H1 (cell line): ENCODE data around the gene MEN1. TPM values are rescaled to one million over a fixed set of nuclear protein-coding genes. Genes with fewer than 3 reads are reported as not detected.

Experiments
- CTCF ChIA-PET: fragments of 300-600 bp; sonication (Branson Sonifier 250); formaldehyde crosslinking; loops from one replicate; lab custom pipeline; 2021; ENCODE audit not compliant: partially characterized antibody; lab: Charles Lee
- POLR2A ChIA-PET: fragments of 300-600 bp; sonication (Branson Sonifier 250); formaldehyde crosslinking; loops from one replicate; lab custom pipeline; 2021; ENCODE audit warnings: inconsistent platforms; ENCODE audit not compliant: partially characterized antibody; lab: Charles Lee
- DNase-seq, 2 experiments: peaks; one replicate each; pipeline versions ENCODE4 v3.0.0 to v3.0.0-alpha.2; 2010 to 2022; ENCODE audit warnings: low spot score in 2 of 2, low read depth in 1 of 2, mixed read lengths in 1 of 2
- FAIRE-seq: peaks from 2 replicates; lab custom pipeline; 2011; peaks lifted over from hg19 to GRCh38; lab: Jason Lieb, UNC
- H2AFZ ChIP-seq: 2 replicates; pipeline ENCODE4 v1.8.1; 2012; ENCODE audit warnings: low read length, inconsistent platforms
- H2AK5ac ChIP-seq: 2 replicates; pipeline ENCODE4 v1.6.1; 2013; ENCODE audit warnings: low read depth, low read length
- H2BK120ac ChIP-seq: replicated peaks from 2 replicates; pipeline ENCODE3; 2013; ENCODE audit warnings: low read depth, low read length, inconsistent platforms
- H2BK12ac ChIP-seq: 2 replicates; pipeline ENCODE4 v1.6.1; 2013; ENCODE audit warnings: low read depth, low read length
- H2BK15ac ChIP-seq: 2 replicates; pipeline ENCODE4 v1.6.1; 2013; ENCODE audit warnings: low read length
- H2BK20ac ChIP-seq: 2 replicates; pipeline ENCODE4 v1.6.1; 2013; ENCODE audit warnings: low read length
- H2BK5ac ChIP-seq: 2 replicates; pipeline ENCODE4 v1.6.1; 2013; ENCODE audit warnings: low read depth, low read length
- H3K14ac ChIP-seq: 2 replicates; pipeline ENCODE4 v1.6.1; 2013; ENCODE audit warnings: inconsistent platforms; ENCODE audit not compliant: insufficient read length
- H3K18ac ChIP-seq: 2 replicates; pipeline ENCODE4 v1.6.1; 2013; ENCODE audit warnings: low read length; ENCODE audit errors: extremely low read depth
- H3K23ac ChIP-seq: 2 replicates; pipeline ENCODE4 v1.6.1; 2013; ENCODE audit warnings: inconsistent platforms; ENCODE audit not compliant: insufficient read length
- H3K23me2 ChIP-seq: 2 replicates; pipeline ENCODE4 v1.6.1; 2013; ENCODE audit warnings: low read depth, low read length
- H3K27ac ChIP-seq: 2 replicates; pipeline ENCODE4 v1.6.1; 2011; ENCODE audit warnings: low read depth, low read length, inconsistent platforms
- H3K27me3 ChIP-seq, 4 experiments: replicated peaks in 1 of 4; 1 replicate in 1 of 4; 2 replicates in 3 of 4; pipeline versions ENCODE4 v1.6.1 to v1.8.1; 2011 to 2013; ENCODE audit warnings: low read length in 3 of 4, mild to moderate bottlenecking in 3 of 4, inconsistent platforms in 2 of 4, mixed read lengths in 2 of 4, moderate library complexity in 1 of 4; ENCODE audit not compliant: control insufficient read depth in 3 of 4, insufficient read depth in 3 of 4; ENCODE audit errors: extremely low read depth in 1 of 4
- H3K36me3 ChIP-seq, 4 experiments: 2 replicates each; pipeline versions ENCODE4 v1.6.1 to v1.8.1; 2011 to 2013; ENCODE audit warnings: mild to moderate bottlenecking in 4 of 4, low read length in 3 of 4, moderate library complexity in 2 of 4, control low read depth in 1 of 4, inconsistent platforms in 1 of 4; ENCODE audit not compliant: insufficient read depth in 4 of 4, control insufficient read depth in 2 of 4
- H3K4ac ChIP-seq: replicated peaks from 2 replicates; pipeline ENCODE3; 2013; ENCODE audit warnings: low read length, low read depth, mixed read lengths, inconsistent platforms; ENCODE audit not compliant: insufficient read length
- H3K4me1 ChIP-seq, 4 experiments: replicated peaks in 1 of 4; 1 replicate in 1 of 4; 2 replicates in 3 of 4; pipeline versions ENCODE4 v1.6.1 to v1.8.1; 2011 to 2013; ENCODE audit warnings: low read length in 3 of 4, inconsistent platforms in 2 of 4, mixed read lengths in 1 of 4; ENCODE audit not compliant: insufficient read depth in 4 of 4, control insufficient read depth in 3 of 4
- H3K4me2 ChIP-seq, 2 experiments: 2 replicates each; pipeline versions ENCODE4 v1.6.1 to v1.8.1; 2011 to 2013; ENCODE audit warnings: low read depth in 2 of 2, low read length in 2 of 2, control low read depth in 1 of 2, inconsistent platforms in 1 of 2, mild to moderate bottlenecking in 1 of 2; ENCODE audit not compliant: insufficient read depth in 1 of 2
- H3K4me3 ChIP-seq, 4 experiments: fragments of 200-600, 300-600 bp in 1 of 4; sonication (generic), shearing (Covaris generic), sonication (Bioruptor Twin) in 1 of 4; 2 replicates each; pipeline versions ENCODE4 v1.5.1 to v1.8.1; 2011 to 2016; ENCODE audit warnings: low read length in 4 of 4, low read depth in 3 of 4, control low read depth in 2 of 4, inconsistent platforms in 2 of 4, mild to moderate bottlenecking in 2 of 4, mixed read lengths in 1 of 4, moderate library complexity in 1 of 4; ENCODE audit not compliant: insufficient read depth in 2 of 4; ENCODE audit errors: extremely low read depth in 1 of 4
- H3K56ac ChIP-seq: replicated peaks from 2 replicates; pipeline ENCODE3; 2013; ENCODE audit warnings: low read depth, mild to moderate bottlenecking, mixed read lengths, low read length, inconsistent platforms; ENCODE audit not compliant: insufficient read length
- H3K79me1 ChIP-seq: 2 replicates; pipeline ENCODE4 v1.6.1; 2013; ENCODE audit warnings: low read depth, low read length, control low read depth
- H3K79me2 ChIP-seq, 2 experiments: 2 replicates each; pipeline versions ENCODE4 v1.6.1 to v1.8.1; 2012 to 2013; ENCODE audit warnings: low read length in 2 of 2, mild to moderate bottlenecking in 2 of 2, inconsistent platforms in 1 of 2; ENCODE audit not compliant: insufficient read depth in 2 of 2, control insufficient read depth in 1 of 2
- H3K9ac ChIP-seq, 4 experiments: replicated peaks in 1 of 4; 1 replicate in 1 of 4; 2 replicates in 3 of 4; pipeline versions ENCODE4 v1.6.1 to v1.8.1; 2011 to 2013; ENCODE audit warnings: low read depth in 3 of 4, low read length in 3 of 4, control low read depth in 2 of 4, mild to moderate bottlenecking in 2 of 4, moderate library complexity in 2 of 4, inconsistent platforms in 1 of 4; ENCODE audit errors: extremely low read depth in 1 of 4
- H3K9me3 ChIP-seq, 2 experiments: 2 replicates each; pipeline versions ENCODE4 v1.6.1 to v1.8.1; 2012 to 2013; ENCODE audit warnings: mild to moderate bottlenecking in 2 of 2, moderate library complexity in 2 of 2, control low read depth in 1 of 2, inconsistent platforms in 1 of 2, low read depth in 1 of 2, low read length in 1 of 2, mixed read lengths in 1 of 2; ENCODE audit not compliant: insufficient read depth in 2 of 2
- H4K20me1 ChIP-seq, 2 experiments: replicated peaks in 1 of 2; 2 replicates each; pipeline versions ENCODE3 to v1.8.1; 2011 to 2013; ENCODE audit warnings: inconsistent platforms in 2 of 2, low read length in 2 of 2, mild to moderate bottlenecking in 1 of 2; ENCODE audit not compliant: insufficient read depth in 2 of 2, control insufficient read depth in 1 of 2
- H4K5ac ChIP-seq: 2 replicates; pipeline ENCODE4 v1.6.1; 2013; ENCODE audit warnings: low read length, low read depth, mixed read lengths, inconsistent platforms; ENCODE audit not compliant: insufficient read length
- H4K8ac ChIP-seq: 2 replicates; pipeline ENCODE4 v1.8.0; 2013; ENCODE audit warnings: mild to moderate bottlenecking, moderate library complexity, low read length, inconsistent platforms; ENCODE audit not compliant: insufficient read depth; ENCODE audit errors: extremely low read depth
- H4K91ac ChIP-seq: replicated peaks from 2 replicates; pipeline ENCODE3; 2013; ENCODE audit warnings: low read length, mixed read lengths, inconsistent platforms; ENCODE audit not compliant: insufficient read length
- BRCA1 ChIP-seq: IDR thresholded peaks from 2 replicates; pipeline ENCODE4 v1.6.1; 2012; ENCODE audit warnings: low read depth, low read length, improper control_type of control experiment
- GABPA ChIP-seq: IDR thresholded peaks from 2 replicates; pipeline ENCODE4 v1.6.1; 2011; ENCODE audit warnings: mild to moderate bottlenecking, low read length, moderate library complexity, borderline replicate concordance; ENCODE audit not compliant: insufficient read depth
- SP2 ChIP-seq: IDR thresholded peaks from 2 replicates; pipeline ENCODE4 v1.6.1; 2012; ENCODE audit warnings: mild to moderate bottlenecking, low read length, inconsistent platforms
- WGBS, 2 experiments: shearing (Covaris generic) in 1 of 2; methylation state at CpG; one replicate each; pipeline versions ENCODE4 v1.1.6 to v1.1.7; 2013 to 2015; ENCODE audit warnings: low lambda C conversion rate in 2 of 2, mixed read lengths in 2 of 2, inconsistent platforms in 1 of 2, low coverage in 1 of 2, missing lambda C conversion rate in 1 of 2; ENCODE audit not compliant: insufficient replicate concordance in 2 of 2, insufficient coverage in 1 of 2, insufficient read length in 1 of 2; ENCODE audit errors: extremely low coverage in 1 of 2, missing lambda C conversion rate in 1 of 2; 5-methylcytosine and 5-hydroxymethylcytosine counted together
- polyA plus RNA-seq, 7 experiments: library from polyadenylated mRNA; depleted of rRNA in 3 of 7; stranded (reverse) in 5 of 7; unstranded in 2 of 7; fragments of >200 nt in 5 of 7; fragments of 200-250 nt in 2 of 7; gene quantifications; 1 replicate in 5 of 7; 2 replicates in 1 of 7; 4 replicates in 1 of 7; pipeline versions ENCODE4 v1.2.1 to v1.2.3, GENCODE V29; 2011 to 2013; ENCODE audit warnings: missing spikeins in 2 of 7, mixed read lengths in 2 of 7
- total RNA-seq: library from RNA; stranded (reverse); fragmentation: NEBNext Ultra II Directional; extraction: Animal tissue kit (Norgen Biotek cat#: 25700); gene quantifications from 2 replicates; pipeline ENCODE4 v1.2.1, GENCODE V29; 2021

MEN1 gene
- total and polyA plus RNA-seq, 2 of the 8 experiments (the other 6 are each of a cell fraction or from before 2014, with no cell fraction given): 47.2 to 56.3 TPM

DNA sequence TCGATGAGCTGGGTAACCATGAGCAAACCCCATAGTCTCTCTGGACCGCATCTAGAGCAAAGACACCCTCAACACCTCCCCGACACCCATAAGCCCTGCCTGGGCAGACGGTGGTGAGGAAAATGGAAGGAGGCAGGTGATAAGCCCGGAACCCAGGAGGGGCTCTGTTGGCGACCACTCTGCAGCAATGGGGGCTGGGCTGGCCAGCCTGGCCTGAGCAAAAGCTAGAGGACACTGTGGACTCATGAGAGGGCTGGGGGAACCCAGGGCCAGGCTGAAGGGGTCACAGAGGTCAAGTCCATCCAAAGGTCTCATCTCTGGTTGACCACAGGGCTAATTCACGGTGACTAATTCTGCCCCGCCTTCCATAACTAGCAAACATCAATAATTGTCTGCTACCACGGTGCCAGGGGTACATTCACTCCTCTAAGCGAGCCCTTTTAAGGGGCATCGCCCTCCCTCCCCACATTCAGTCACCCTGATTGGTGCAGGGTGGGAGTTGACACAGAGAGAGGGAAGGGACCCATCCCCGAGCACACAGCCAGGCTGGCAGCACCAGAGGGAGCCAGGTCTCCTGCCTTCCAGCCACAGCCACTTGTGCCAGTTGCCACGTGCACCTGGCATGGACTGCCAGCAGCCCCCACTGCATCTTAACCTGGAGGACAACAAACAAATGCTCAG, 54.5 kb downstream of the MEN1 start:
- Histone ChIP-seq H3K18ac (no peak overlapping the region), H3K9me3 (no peaks in the 10 kb centered on the region), H2AFZ (no peak overlapping the region), H4K20me1 (no peaks in the 10 kb centered on the region), H3K27me3 (no peaks in the 10 kb centered on the region), H4K91ac (no peak overlapping the region), H2BK12ac (no peak overlapping the region), H2BK5ac (no peak overlapping the region), H3K4me1 (peaks cover 2 to 30% (median 21%) of the 10 kb centered on the region in 4 experiments), H2BK120ac (no peak overlapping the region), H3K56ac (no peak overlapping the region), H3K23ac (no peak overlapping the region), H4K5ac (no peak overlapping the region), H3K79me2 (no peaks in the 10 kb centered on the region), H3K23me2 (no peaks in the 10 kb centered on the region), H3K4ac (no peak overlapping the region), H3K4me3 (no peak overlapping the region), H2AK5ac (no peak overlapping the region), H2BK20ac (no peak overlapping the region), H3K36me3 (no peaks in the 10 kb centered on the region), H3K14ac (no peak overlapping the region), H3K9ac (no peak overlapping the region), H3K27ac (no peak overlapping the region), H2BK15ac (no peak overlapping the region), H3K4me2 (no peak overlapping the region), H3K79me1 (no peaks in the 10 kb centered on the region), H4K8ac (peak overlapping the region; percentile 28; the same call in 1 of the 2 replicates)
- TF ChIP-seq GABPA: no peak
- TF ChIP-seq BRCA1: no peak
- no peak for TF ChIP-seq SP2
- no peak for FAIRE-seq
- DNase-seq: no peak
- CTCF ChIA-PET: interaction anchor here (23.6 to 23.7 kb wide), 2 partner anchors 10 kb away, joined by 376 read pairs; partner anchors contain the start of genes PYGM and RASGRP2
- 89% methylated on average over 13 of the region's 13 CpGs; no CpG with 5 or more reads in 1 of the 2 experiments for WGBS, 2 experiments
- POLR2A ChIA-PET: interaction anchor here (29.2 to 42.9 kb wide), 2 partner anchors 7 to 10 kb away, joined by 1087 read pairs; partner anchors contain the start of genes PYGM, RASGRP2 and SF1
